ENCODE measurements around the gene GRB7. TPM values are rescaled to one million over a fixed set of nuclear protein-coding genes. Genes with fewer than 3 reads are reported as not detected.

GRB7 gene
- total and polyA plus RNA-seq, 10 of the 15 experiments (the other 5 are each of a cell fraction or from before 2014, with no cell fraction given): 0.05 to 0.34 (median 0.19) TPM; not detected in 4

GRCh38 chr17:39701784-39702422 is 35.8 kb upstream of the GRB7 start:
- H3K4me1 ChIP-seq (ENCODE audit: control insufficient read depth, insufficient read depth, low read length): peaks cover 11% of the 10 kb centered on the region
- no peaks in the 10 kb centered on the region for H4K20me1 ChIP-seq (ENCODE audit: control insufficient read depth, insufficient read depth)
- SMC1A ChIA-PET (ENCODE audit: uncharacterized antibody, unreplicated experiment): interaction anchor here (0.8 kb wide), 1 partner anchor 13 kb away, joined by 3 read pairs; no protein-coding TSS in a partner anchor
- CTCF ChIA-PET: interaction anchor here (1.1 to 3.3 kb wide), 5 partner anchors 14 to 49 kb away, joined by 3 to 11 read pairs (median 4); partner anchors contain the start of gene PGAP3
- no TSS peak for BruUV-seq (replicated peaks)
- intact Hi-C loops (cut with micrococcal nuclease; ENCODE audit: unreplicated experiment): no loop called here
- no peak overlapping the region for H3K9ac ChIP-seq (ENCODE audit: control insufficient read depth, insufficient read depth, low read length)
- no peak overlapping the region for H3K4me3 ChIP-seq
- H3K27ac ChIP-seq (ENCODE audit: control insufficient read depth, insufficient read depth): no peak overlapping the region
- ATAC-seq (no peak), FAIRE-seq (no peak), DNase-seq (ENCODE audit: low read depth, low spot score) (no peak)
- peaks cover 0 to 7% of the 10 kb centered on the region in 2 experiments; a peak in 2 of 4 replicates for H3K27me3 ChIP-seq (replicated peaks in 1 of 2; ENCODE audit: control insufficient read depth in 2 of 2, insufficient read depth in 2 of 2, low read length in 1 of 2)
- WGBS (ENCODE audit: insufficient coverage, insufficient replicate concordance, low lambda C conversion rate, missing lambda C conversion rate): 26% methylated on average over 4 of the region's 4 CpGs
- H3K9me3 ChIP-seq (replicated peaks; ENCODE audit: control insufficient read depth, insufficient read depth, low read length): no peaks in the 10 kb centered on the region
- POLR2A ChIA-PET: interaction anchor here (0.6 kb wide), 1 partner anchor 62 kb away, joined by 3 read pairs; no protein-coding TSS in a partner anchor
- RAD21 ChIA-PET (ENCODE audit: unreplicated experiment): interaction anchor here (2.0 kb wide), 1 partner anchor 28 kb away, joined by 7 read pairs; the partner anchor contains the start of gene MIEN1
- H2AFZ ChIP-seq (ENCODE audit: control insufficient read depth, low read depth, low read length): no peak overlapping the region
- no peaks in the 10 kb centered on the region for H3K36me3 ChIP-seq (ENCODE audit: control insufficient read depth in 2 of 2, insufficient read depth in 2 of 2, low read length in 1 of 2)
- in situ Hi-C loops (cut with MboI): no loop called here
- H3K4me2 ChIP-seq (ENCODE audit: control insufficient read depth, insufficient read depth): no peak overlapping the region
- no peaks in the 10 kb centered on the region for H3K79me2 ChIP-seq (ENCODE audit: control insufficient read depth, insufficient read depth, low read length)
- TF ChIP-seq ETV6 (conservative IDR thresholded peaks at IDR 0.05 in 1 of 2, IDR thresholded peaks at IDR 0.05 in 1 of 2; ENCODE audit: borderline replicate concordance in 1 of 2, low read depth in 1 of 2) (no peak), SMAD5 (IDR thresholded peaks at IDR 0.05; ENCODE audit: low read depth) (no peak), BMI1 (IDR thresholded peaks at IDR 0.05; ENCODE audit: borderline replicate concordance) (no peak), RFX5 (IDR thresholded peaks at IDR 0.05; ENCODE audit: low read depth, low read length) (no peak), EED (IDR thresholded peaks at IDR 0.05; ENCODE audit: low read depth) (no peak), RELA (IDR thresholded peaks at IDR 0.05; ENCODE audit: borderline replicate concordance, partially characterized antibody) (no peak), SREBF2 (IDR thresholded peaks at IDR 0.05; ENCODE audit: low read length) (no peak), SUPT20H (IDR thresholded peaks at IDR 0.05; ENCODE audit: borderline replicate concordance, control insufficient read depth, low read depth, low read length) (no peak), MLLT1 (IDR thresholded peaks at IDR 0.05) (no peak)
- TF ChIP-seq, protein P1, sequence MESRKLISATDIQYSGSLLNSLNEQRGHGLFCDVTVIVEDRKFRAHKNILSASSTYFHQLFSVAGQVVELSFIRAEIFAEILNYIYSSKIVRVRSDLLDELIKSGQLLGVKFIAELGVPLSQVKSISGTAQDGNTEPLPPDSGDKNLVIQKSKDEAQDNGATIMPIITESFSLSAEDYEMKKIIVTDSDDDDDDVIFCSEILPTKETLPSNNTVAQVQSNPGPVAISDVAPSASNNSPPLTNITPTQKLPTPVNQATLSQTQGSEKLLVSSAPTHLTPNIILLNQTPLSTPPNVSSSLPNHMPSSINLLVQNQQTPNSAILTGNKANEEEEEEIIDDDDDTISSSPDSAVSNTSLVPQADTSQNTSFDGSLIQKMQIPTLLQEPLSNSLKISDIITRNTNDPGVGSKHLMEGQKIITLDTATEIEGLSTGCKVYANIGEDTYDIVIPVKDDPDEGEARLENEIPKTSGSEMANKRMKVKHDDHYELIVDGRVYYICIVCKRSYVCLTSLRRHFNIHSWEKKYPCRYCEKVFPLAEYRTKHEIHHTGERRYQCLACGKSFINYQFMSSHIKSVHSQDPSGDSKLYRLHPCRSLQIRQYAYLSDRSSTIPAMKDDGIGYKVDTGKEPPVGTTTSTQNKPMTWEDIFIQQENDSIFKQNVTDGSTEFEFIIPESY (IDR thresholded peaks at IDR 0.05): no peak
- TF ChIP-seq, protein P2, sequence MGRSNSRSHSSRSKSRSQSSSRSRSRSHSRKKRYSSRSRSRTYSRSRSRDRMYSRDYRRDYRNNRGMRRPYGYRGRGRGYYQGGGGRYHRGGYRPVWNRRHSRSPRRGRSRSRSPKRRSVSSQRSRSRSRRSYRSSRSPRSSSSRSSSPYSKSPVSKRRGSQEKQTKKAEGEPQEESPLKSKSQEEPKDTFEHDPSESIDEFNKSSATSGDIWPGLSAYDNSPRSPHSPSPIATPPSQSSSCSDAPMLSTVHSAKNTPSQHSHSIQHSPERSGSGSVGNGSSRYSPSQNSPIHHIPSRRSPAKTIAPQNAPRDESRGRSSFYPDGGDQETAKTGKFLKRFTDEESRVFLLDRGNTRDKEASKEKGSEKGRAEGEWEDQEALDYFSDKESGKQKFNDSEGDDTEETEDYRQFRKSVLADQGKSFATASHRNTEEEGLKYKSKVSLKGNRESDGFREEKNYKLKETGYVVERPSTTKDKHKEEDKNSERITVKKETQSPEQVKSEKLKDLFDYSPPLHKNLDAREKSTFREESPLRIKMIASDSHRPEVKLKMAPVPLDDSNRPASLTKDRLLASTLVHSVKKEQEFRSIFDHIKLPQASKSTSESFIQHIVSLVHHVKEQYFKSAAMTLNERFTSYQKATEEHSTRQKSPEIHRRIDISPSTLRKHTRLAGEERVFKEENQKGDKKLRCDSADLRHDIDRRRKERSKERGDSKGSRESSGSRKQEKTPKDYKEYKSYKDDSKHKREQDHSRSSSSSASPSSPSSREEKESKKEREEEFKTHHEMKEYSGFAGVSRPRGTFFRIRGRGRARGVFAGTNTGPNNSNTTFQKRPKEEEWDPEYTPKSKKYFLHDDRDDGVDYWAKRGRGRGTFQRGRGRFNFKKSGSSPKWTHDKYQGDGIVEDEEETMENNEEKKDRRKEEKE (IDR thresholded peaks at IDR 0.05): no peak
- TF ChIP-seq, protein P3, sequence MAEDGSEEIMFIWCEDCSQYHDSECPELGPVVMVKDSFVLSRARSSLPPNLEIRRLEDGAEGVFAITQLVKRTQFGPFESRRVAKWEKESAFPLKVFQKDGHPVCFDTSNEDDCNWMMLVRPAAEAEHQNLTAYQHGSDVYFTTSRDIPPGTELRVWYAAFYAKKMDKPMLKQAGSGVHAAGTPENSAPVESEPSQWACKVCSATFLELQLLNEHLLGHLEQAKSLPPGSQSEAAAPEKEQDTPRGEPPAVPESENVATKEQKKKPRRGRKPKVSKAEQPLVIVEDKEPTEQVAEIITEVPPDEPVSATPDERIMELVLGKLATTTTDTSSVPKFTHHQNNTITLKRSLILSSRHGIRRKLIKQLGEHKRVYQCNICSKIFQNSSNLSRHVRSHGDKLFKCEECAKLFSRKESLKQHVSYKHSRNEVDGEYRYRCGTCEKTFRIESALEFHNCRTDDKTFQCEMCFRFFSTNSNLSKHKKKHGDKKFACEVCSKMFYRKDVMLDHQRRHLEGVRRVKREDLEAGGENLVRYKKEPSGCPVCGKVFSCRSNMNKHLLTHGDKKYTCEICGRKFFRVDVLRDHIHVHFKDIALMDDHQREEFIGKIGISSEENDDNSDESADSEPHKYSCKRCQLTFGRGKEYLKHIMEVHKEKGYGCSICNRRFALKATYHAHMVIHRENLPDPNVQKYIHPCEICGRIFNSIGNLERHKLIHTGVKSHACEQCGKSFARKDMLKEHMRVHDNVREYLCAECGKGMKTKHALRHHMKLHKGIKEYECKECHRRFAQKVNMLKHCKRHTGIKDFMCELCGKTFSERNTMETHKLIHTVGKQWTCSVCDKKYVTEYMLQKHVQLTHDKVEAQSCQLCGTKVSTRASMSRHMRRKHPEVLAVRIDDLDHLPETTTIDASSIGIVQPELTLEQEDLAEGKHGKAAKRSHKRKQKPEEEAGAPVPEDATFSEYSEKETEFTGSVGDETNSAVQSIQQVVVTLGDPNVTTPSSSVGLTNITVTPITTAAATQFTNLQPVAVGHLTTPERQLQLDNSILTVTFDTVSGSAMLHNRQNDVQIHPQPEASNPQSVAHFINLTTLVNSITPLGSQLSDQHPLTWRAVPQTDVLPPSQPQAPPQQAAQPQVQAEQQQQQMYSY (CRISPR knock-in tag; IDR thresholded peaks at IDR 0.05): no peak
